GM12878 (cell line): ENCODE results near the gene GANC. TPM values are rescaled to one million over a fixed set of nuclear protein-coding genes. Genes with fewer than 3 reads are reported as not detected.

Experiments
- ATAC-seq: fragments of 200-7000 bp; cut with Tn5 transposase; 3 replicates; pipeline ENCODE4 v1.9.1; 2020; ENCODE audit warnings: mild to moderate bottlenecking, moderate library complexity
- BruUV-seq: library from RNA; stranded (reverse); fragments of 400-500 nt; replicated peaks from 2 replicates; lab custom pipeline; 2021; lab: Mats Ljungman, UMichigan
- CTCF ChIA-PET: fragments of 300-600 bp; sonication (Branson Sonifier 250); formaldehyde crosslinking; extraction: SDS; loops from one replicate; lab custom pipeline; 2021; ENCODE audit warnings: inconsistent platforms; lab: Yijun Ruan, JAX
- POLR2A ChIA-PET: fragments of 350-600 bp; formaldehyde crosslinking; extraction: SDS; loops from one replicate; lab custom pipeline; 2021; ENCODE audit warnings: inconsistent platforms; lab: Charles Lee
- RAD21 ChIA-PET: fragments of 300-600 bp; sonication (Branson Sonifier 250); formaldehyde crosslinking; loops from one replicate; lab custom pipeline; 2023; ENCODE audit warnings: antibody characterized with exemption; ENCODE audit not compliant: unreplicated experiment; lab: Charles Lee
- SMC1A ChIA-PET: fragments of 300-600 bp; sonication (Branson Sonifier 250); formaldehyde crosslinking; loops from one replicate; lab custom pipeline; 2023; ENCODE audit not compliant: unreplicated experiment, uncharacterized antibody; lab: Charles Lee
- DNase-seq: peaks from one replicate; pipeline ENCODE4 v3.0.0-alpha.2; 2011; ENCODE audit warnings: low read depth, low spot score
- FAIRE-seq: peaks from 3 replicates; lab custom pipeline; 2011; peaks lifted over from hg19 to GRCh38; lab: Jason Lieb, UNC
- H2AFZ ChIP-seq: 2 replicates; pipeline ENCODE4 v1.6.0; 2011; ENCODE audit warnings: low read depth, low read length, control low read depth; ENCODE audit not compliant: control insufficient read depth
- H3K27ac ChIP-seq: 2 replicates; pipeline ENCODE4 v1.5.1; 2011; ENCODE audit warnings: control low read depth; ENCODE audit not compliant: control insufficient read depth, insufficient read depth
- H3K27me3 ChIP-seq, 2 experiments: replicated peaks in 1 of 2; 2 replicates each; pipeline versions ENCODE4 v1.6.0 to v1.6.1; 2011; ENCODE audit warnings: low read length in 1 of 2; ENCODE audit not compliant: control insufficient read depth in 2 of 2, insufficient read depth in 2 of 2
- H3K36me3 ChIP-seq, 2 experiments: 2 replicates each; pipeline ENCODE4 v1.5.1; 2011; ENCODE audit warnings: low read length in 1 of 2; ENCODE audit not compliant: control insufficient read depth in 2 of 2, insufficient read depth in 2 of 2
- H3K4me1 ChIP-seq: 2 replicates; pipeline ENCODE4 v1.6.1; 2011; ENCODE audit warnings: mild to moderate bottlenecking, low read length, moderate library complexity, mixed read lengths; ENCODE audit not compliant: control insufficient read depth, insufficient read depth
- H3K4me2 ChIP-seq: 2 replicates; pipeline ENCODE4 v1.6.0; 2011; ENCODE audit warnings: control low read depth; ENCODE audit not compliant: control insufficient read depth, insufficient read depth
- H3K4me3 ChIP-seq: fragments of 200-600 bp; sonication (generic); 2 replicates; pipeline ENCODE4 v1.5.1; 2016
- H3K79me2 ChIP-seq: 2 replicates; pipeline ENCODE4 v1.6.0; 2011; ENCODE audit warnings: low read length; ENCODE audit not compliant: control insufficient read depth, insufficient read depth
- H3K9ac ChIP-seq: 2 replicates; pipeline ENCODE4 v1.8.0; 2011; ENCODE audit warnings: low read length, control low read depth, mixed read lengths; ENCODE audit not compliant: control insufficient read depth, insufficient read depth
- H3K9me3 ChIP-seq: replicated peaks from 3 replicates; pipeline ENCODE4 v1.5.1; 2011; ENCODE audit warnings: mild to moderate bottlenecking, low read length; ENCODE audit not compliant: control insufficient read depth, insufficient read depth
- H4K20me1 ChIP-seq: 2 replicates; pipeline ENCODE4 v1.6.0; 2011; ENCODE audit not compliant: control insufficient read depth, insufficient read depth
- BCL11A ChIP-seq: IDR thresholded peaks from 2 replicates; pipeline ENCODE4 v1.6.1; 2011; ENCODE audit warnings: low read depth, low read length
- CEBPB ChIP-seq, 2 experiments: fragments of 150-350 bp in 1 of 2; IDR thresholded peaks; 2 replicates each; pipeline ENCODE4 v1.6.1; 2012 to 2014; ENCODE audit warnings: low read depth in 2 of 2, low read length in 2 of 2, borderline replicate concordance in 1 of 2, inconsistent platforms in 1 of 2
- HSF1 ChIP-seq: fragments of 150-350 bp; IDR thresholded peaks from 2 replicates; pipeline ENCODE4 v1.6.1; 2014; ENCODE audit warnings: mild to moderate bottlenecking, low read depth, low read length
- KAT2A ChIP-seq: conservative IDR thresholded peaks from 2 replicates; pipeline ENCODE4 v1.6.1; 2011; ENCODE audit warnings: low read depth, low read length; ENCODE audit not compliant: control insufficient read depth
- MXI1 ChIP-seq: fragments of 150-350 bp; IDR thresholded peaks from 2 replicates; pipeline ENCODE4 v1.6.1; 2011; ENCODE audit warnings: low read depth, mild to moderate bottlenecking, inconsistent platforms, low read length, improper control_type of control experiment
- SMAD1 ChIP-seq: fragments of 450-650 bp; IDR thresholded peaks from 2 replicates; pipeline ENCODE4 v1.6.1; 2018; ENCODE audit warnings: mild to moderate bottlenecking, low read depth; ENCODE audit not compliant: partially characterized antibody
- SMC3 ChIP-seq: IDR thresholded peaks from 2 replicates; pipeline ENCODE4 v1.6.1; 2011; ENCODE audit warnings: low read length, improper control_type of control experiment, borderline replicate concordance
- SREBF1 ChIP-seq: IDR thresholded peaks from 2 replicates; pipeline ENCODE4 v1.6.1; 2012; ENCODE audit warnings: mild to moderate bottlenecking, low read length
- SREBF2 ChIP-seq: IDR thresholded peaks from 2 replicates; pipeline ENCODE4 v1.6.1; 2012; ENCODE audit warnings: mild to moderate bottlenecking, low read length
- TBL1XR1 ChIP-seq: IDR thresholded peaks from 2 replicates; pipeline ENCODE4 v1.6.1; 2012; ENCODE audit warnings: low read depth, low read length, improper control_type of control experiment
- ZBTB33 ChIP-seq: fragments of 450-650 bp; IDR thresholded peaks from 2 replicates; pipeline ENCODE4 v1.6.1; 2017; ENCODE audit warnings: mild to moderate bottlenecking
- WGBS: methylation state at CpG from one replicate; pipeline ENCODE4 v1.1.6; 2016; ENCODE audit warnings: low lambda C conversion rate; ENCODE audit not compliant: insufficient replicate concordance, insufficient coverage; ENCODE audit errors: missing lambda C conversion rate; 5-methylcytosine and 5-hydroxymethylcytosine counted together
- in situ Hi-C: fragments of 300-500 bp; cut with MboI; formaldehyde crosslinking; loops from 9 replicates; pipeline ENCODE4 v1.14.3; 2018; ENCODE audit warnings: mixed read lengths
- intact Hi-C: fragments of 100-400 bp; cut with micrococcal nuclease; formaldehyde crosslinking; loops from one replicate; pipeline ENCODE4 v1.14.2; 2022; ENCODE audit not compliant: unreplicated experiment
- polyA plus RNA-seq, 11 experiments: library from polyadenylated mRNA; depleted of rRNA in 4 of 11; unstranded in 6 of 11; stranded (reverse) in 5 of 11; fragments of >200 nt; fragmentation: Nextera tagmentation in 4 of 11; fragmentation: Illumina TruSeq in 1 of 11; extraction: Ambion mirVana in 4 of 11; extraction: Trizol in 1 of 11; gene quantifications; 1 replicate in 1 of 11; 2 replicates in 10 of 11; pipeline versions ENCODE4 v1.2.1 to v1.2.3, GENCODE V29; 2011 to 2016; ENCODE audit warnings: inconsistent platforms in 2 of 11, missing spikeins in 2 of 11, low read depth in 1 of 11
- total RNA-seq, 4 experiments: library from RNA; depleted of rRNA in 3 of 4; stranded (reverse); fragments of >200 nt in 3 of 4; fragmentation: Illumina TruSeq in 1 of 4; extraction: Trizol in 1 of 4; gene quantifications; 2 replicates each; pipeline versions ENCODE4 v1.2.1 to v1.2.3, GENCODE V29; 2013 to 2021

Gene GANC
- total and polyA plus RNA-seq, 10 of the 15 experiments (the other 5 are each of a cell fraction or from before 2014, with no cell fraction given): 11.3 to 35.3 (median 23.0) TPM

GRCh38 chr15:42314818-42315217 lies 41.8 kb downstream of the GANC start:
- H3K4me1 ChIP-seq: no peaks in the 10 kb centered on the region
- TF ChIP-seq SREBF2: no peak
- no peak for TF ChIP-seq MXI1
- TF ChIP-seq TBL1XR1: no peak
- no peak for TF ChIP-seq BCL11A
- no peak for TF ChIP-seq SMAD1
- no peak for TF ChIP-seq ZBTB33
- no peak for TF ChIP-seq SMC3
- no peak for TF ChIP-seq KAT2A
- TF ChIP-seq SREBF1: no peak
- no peak for TF ChIP-seq CEBPB (IDR thresholded peaks at IDR 0.05; ENCODE audit: borderline replicate concordance in 1 of 2, low read depth in 2 of 2, low read length in 2 of 2)
- no peak for TF ChIP-seq HSF1
- ChIA-PET POLR2A (interaction anchor here (0.5 kb wide), 1 partner anchor 171 kb away, joined by 3 read pairs; no protein-coding TSS in a partner anchor), CTCF (no interaction called here), RAD21 (no interaction called here), SMC1A (no interaction called here)
- H3K4me2 ChIP-seq: no peak overlapping the region
- H3K27me3 ChIP-seq: no peaks in the 10 kb centered on the region
- intact Hi-C loops (no loop called here), in situ Hi-C loops (no loop called here)
- no peak for FAIRE-seq
- no peak overlapping the region for H3K27ac ChIP-seq
- no peak for DNase-seq
- H2AFZ ChIP-seq: no peak overlapping the region
- ATAC-seq: no peak
- no peaks in the 10 kb centered on the region for H3K9me3 ChIP-seq
- no peak overlapping the region for H3K4me3 ChIP-seq
- no peaks in the 10 kb centered on the region for H3K79me2 ChIP-seq
- no peak overlapping the region for H3K9ac ChIP-seq
- H3K36me3 ChIP-seq: no peaks in the 10 kb centered on the region; a peak in 1 of 4 replicates
- 100% methylated on average over 1 of the region's 1 CpG for WGBS
- no TSS peak for BruUV-seq
- no peaks in the 10 kb centered on the region for H4K20me1 ChIP-seq
